Measurements from ENCODE around the gene AUTS2.
"Not testable (repeated sequence)": the region's sequence is repeated elsewhere in the genome, so short reads cannot be mapped to it uniquely, and the experiment has no call there.

Gene AUTS2

GRCh38 chr7:70721500-70721899 is 1123.2 kb downstream of the AUTS2 start:
- no peak overlapping the region for H3K4me3 ChIP-seq (ENCODE audit: low read depth, low read length)
- no peak for TF ChIP-seq CTCF (IDR thresholded peaks at IDR 0.05; ENCODE audit: low read depth, low read length)

GRCh38 chr7:70723339-70723738 is 1125.1 kb downstream of the AUTS2 start:
- no peak for TF ChIP-seq CTCF (IDR thresholded peaks at IDR 0.05; ENCODE audit: low read depth, low read length)
- no peak overlapping the region for H3K4me3 ChIP-seq (ENCODE audit: low read depth, low read length)

GRCh38 chr7:70725448-70725847 is 1127.2 kb downstream of the AUTS2 start:
- TF ChIP-seq CTCF (IDR thresholded peaks at IDR 0.05; ENCODE audit: low read depth, low read length): no peak
- no peak overlapping the region for H3K4me3 ChIP-seq (ENCODE audit: low read depth, low read length)

GRCh38 chr7:70726294-70726693 is 1128.0 kb downstream of the AUTS2 start:
- no peak for TF ChIP-seq CTCF (IDR thresholded peaks at IDR 0.05; ENCODE audit: low read depth, low read length)
- H3K4me3 ChIP-seq (ENCODE audit: low read depth, low read length): no peak overlapping the region

GRCh38 chr7:70726951-70727378 is 1128.7 kb downstream of the AUTS2 start:
- TF ChIP-seq CTCF (IDR thresholded peaks at IDR 0.05; ENCODE audit: low read depth, low read length): no peak
- H3K4me3 ChIP-seq (ENCODE audit: low read depth, low read length): no peak overlapping the region

- TF ChIP-seq CTCF (IDR thresholded peaks at IDR 0.05; ENCODE audit: low read depth, low read length): no peak
- H3K4me3 ChIP-seq (ENCODE audit: low read depth, low read length): no peak overlapping the region
These were observed 1129.6 kb downstream of the AUTS2 start for GRCh38 chr7:70727861-70728260.

GRCh38 chr7:70728872-70729552 is 1130.7 kb downstream of the AUTS2 start:
- no peak overlapping the region for H3K4me3 ChIP-seq (ENCODE audit: low read depth, low read length)

GRCh38 chr7:70729553-70730157 is 1131.4 kb downstream of the AUTS2 start:
- not testable (repeated sequence) for H3K4me3 ChIP-seq (ENCODE audit: low read depth, low read length)

More at GRCh38 chr7:70728872-70729552, 1130.7 kb downstream of the AUTS2 start:
- TF ChIP-seq CTCF (IDR thresholded peaks at IDR 0.05; ENCODE audit: low read depth, low read length): no peak
